Measurements from ENCODE around the gene ECI1.
"Not testable (repeated sequence)": the region's sequence is repeated elsewhere in the genome, so short reads cannot be mapped to it uniquely, and the experiment has no call there.

The ECI1 gene

DNA sequence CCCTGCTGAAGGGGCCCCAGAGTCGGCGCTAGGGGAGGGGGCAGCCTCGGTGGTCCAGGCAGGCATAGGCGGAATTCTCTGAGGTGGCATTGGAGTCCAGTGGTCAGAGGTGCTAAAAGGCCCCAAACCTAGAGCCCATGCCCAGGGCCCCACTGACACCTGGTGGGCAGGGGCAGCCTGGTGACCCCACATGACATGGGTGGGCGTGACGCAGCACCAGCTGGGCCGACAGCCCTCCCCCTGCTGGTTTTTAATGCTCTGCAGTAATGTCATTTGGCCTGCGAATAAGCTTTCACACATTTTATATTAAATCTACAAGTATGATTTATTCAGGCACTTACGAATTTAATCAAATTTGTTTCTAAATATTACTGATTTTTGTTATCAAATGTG lies 18.7 kb upstream of the ECI1 start:
- Histone ChIP-seq H3K36me3 (ENCODE audit: insufficient read depth, low read length) (peaks cover under 1% of the 10 kb centered on the region; the same call in 1 of the 2 replicates), H3K27me3 (ENCODE audit: insufficient read depth, low read length) (no peaks in the 10 kb centered on the region), H2AFZ (ENCODE audit: low read length, unreplicated experiment) (no peak overlapping the region), H3K79me2 (ENCODE audit: control insufficient read depth, insufficient read depth, low read length, unreplicated experiment) (peaks cover 38% of the 10 kb centered on the region), H3K27ac (ENCODE audit: low read depth, low read length) (no peak overlapping the region), H3K4me1 (ENCODE audit: control insufficient read depth, insufficient read depth, low read length, unreplicated experiment) (peaks cover 13% of the 10 kb centered on the region), H3K4me3 (ENCODE audit: low read depth, low read length) (peak overlapping the region; percentile 79; the same call in 1 of the 2 replicates)

GRCh38 chr16:2267913-2268666 lies 16.7 kb upstream of the ECI1 start, which contains the start of gene RNPS1:
Gene RNPS1 (minus strand): TSS chr16:2268126. CDS start chr16:2264643, 3,483 bp downstream.
- Histone ChIP-seq H3K36me3 (ENCODE audit: insufficient read depth, low read length) (peaks cover 4% of the 10 kb centered on the region; the same call in 1 of the 2 replicates), H3K79me2 (ENCODE audit: control insufficient read depth, insufficient read depth, low read length, unreplicated experiment) (peaks cover 57% of the 10 kb centered on the region), H3K27me3 (ENCODE audit: insufficient read depth, low read length) (no peaks in the 10 kb centered on the region), H3K4me1 (ENCODE audit: control insufficient read depth, insufficient read depth, low read length, unreplicated experiment) (peaks cover 13% of the 10 kb centered on the region), H3K27ac (ENCODE audit: low read depth, low read length) (peak within 1 kb of the TSS; percentile 81), H2AFZ (ENCODE audit: low read length, unreplicated experiment) (peak within 1 kb of the TSS; percentile 50), H3K4me3 (ENCODE audit: low read depth, low read length) (peak within 1 kb of the TSS; percentile 79)

- H3K27ac ChIP-seq (ENCODE audit: low read depth, low read length), result peak overlapping the region; percentile 81
- H3K4me1 ChIP-seq (ENCODE audit: control insufficient read depth, insufficient read depth, low read length, unreplicated experiment), result peaks cover 13% of the 10 kb centered on the region
- H3K79me2 ChIP-seq (ENCODE audit: control insufficient read depth, insufficient read depth, low read length, unreplicated experiment), result peaks cover 63% of the 10 kb centered on the region
- H2AFZ ChIP-seq (ENCODE audit: low read length, unreplicated experiment); H3K27me3 ChIP-seq (ENCODE audit: insufficient read depth, low read length); H3K36me3 ChIP-seq (ENCODE audit: insufficient read depth, low read length): not testable (repeated sequence)
- H3K4me3 ChIP-seq (ENCODE audit: low read depth, low read length), result peak overlapping the region; percentile 79
Measured at GRCh38 chr16:2267505-2267912, 16.1 kb upstream of the ECI1 start.

DNA sequence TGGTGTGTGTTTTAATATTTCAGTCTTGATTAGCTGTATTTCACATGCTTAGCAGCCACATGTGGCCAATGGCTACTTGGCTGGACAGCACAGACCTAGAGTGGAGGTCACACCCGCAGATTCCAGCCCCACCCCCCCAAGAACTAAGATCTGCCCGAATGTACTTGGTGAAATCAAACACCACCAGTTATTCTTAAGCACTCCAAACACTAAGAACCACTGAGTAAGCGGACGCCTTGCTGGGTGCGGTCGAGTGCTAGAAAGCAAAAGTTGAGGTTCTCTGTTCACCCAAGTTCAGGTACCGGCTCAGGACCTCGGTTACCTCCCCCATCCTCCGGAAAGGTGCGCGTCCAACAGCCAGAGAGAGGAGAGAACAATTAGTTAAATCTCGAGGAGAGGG lies 15.5 kb upstream of the ECI1 start:
- H2AFZ ChIP-seq (ENCODE audit: low read length, unreplicated experiment); H3K27me3 ChIP-seq (ENCODE audit: insufficient read depth, low read length): not testable (repeated sequence)
- Histone ChIP-seq H3K36me3 (ENCODE audit: insufficient read depth, low read length) (peaks cover 14% of the 10 kb centered on the region), H3K4me1 (ENCODE audit: control insufficient read depth, insufficient read depth, low read length, unreplicated experiment) (peaks cover 13% of the 10 kb centered on the region), H3K79me2 (ENCODE audit: control insufficient read depth, insufficient read depth, low read length, unreplicated experiment) (peaks cover 69% of the 10 kb centered on the region), H3K27ac (ENCODE audit: low read depth, low read length) (peak overlapping the region; percentile 81; the same call in 1 of the 2 replicates), H3K4me3 (ENCODE audit: low read depth, low read length) (peak overlapping the region; percentile 79)

DNA sequence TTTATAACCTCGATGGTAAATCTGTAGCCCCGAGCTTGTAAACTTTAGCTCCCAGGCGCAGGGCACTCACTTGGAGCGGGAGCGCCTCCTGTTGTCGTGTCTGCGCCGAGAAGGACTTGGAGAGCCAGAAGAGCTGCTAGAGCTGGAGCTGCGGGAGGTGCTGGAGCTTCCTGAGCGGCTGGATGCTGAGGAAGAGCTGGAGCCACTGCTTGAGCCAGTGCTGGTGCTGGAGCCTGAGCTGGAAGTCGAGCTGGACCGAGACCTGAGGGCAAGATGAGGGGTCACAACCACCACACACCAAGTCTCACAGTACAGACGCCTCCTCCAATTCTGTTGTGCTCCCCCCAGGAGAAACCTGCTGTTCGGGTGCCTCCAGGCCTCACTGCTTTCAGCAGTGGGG lies 11.6 kb upstream of the ECI1 start:
- Histone ChIP-seq H3K36me3 (ENCODE audit: insufficient read depth, low read length) (peaks cover 40% of the 10 kb centered on the region), H3K79me2 (ENCODE audit: control insufficient read depth, insufficient read depth, low read length, unreplicated experiment) (peaks cover 82% of the 10 kb centered on the region), H3K4me1 (ENCODE audit: control insufficient read depth, insufficient read depth, low read length, unreplicated experiment) (peaks cover 10% of the 10 kb centered on the region)
- not testable (repeated sequence) for H2AFZ ChIP-seq (ENCODE audit: low read length, unreplicated experiment); H3K27ac ChIP-seq (ENCODE audit: low read depth, low read length); H3K27me3 ChIP-seq (ENCODE audit: insufficient read depth, low read length); H3K4me3 ChIP-seq (ENCODE audit: low read depth, low read length)

DNA sequence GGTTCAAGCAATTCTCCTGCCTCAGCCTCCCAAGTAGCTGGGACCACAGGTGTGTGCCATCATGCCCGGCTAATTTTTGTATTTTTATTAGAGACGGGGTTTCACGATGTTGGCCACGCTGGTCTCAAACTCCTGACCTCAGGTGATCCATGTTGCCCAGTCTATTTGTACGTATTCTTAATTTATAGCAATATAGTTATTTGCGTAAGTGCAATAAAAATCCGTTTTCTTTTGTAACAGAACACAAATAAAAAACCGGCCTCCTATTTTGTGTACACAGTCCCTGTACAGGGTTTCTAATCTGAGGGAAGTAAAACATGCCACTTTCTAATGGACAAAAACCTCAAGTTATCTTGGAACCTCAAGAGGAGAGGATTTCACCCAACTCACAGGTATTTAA lies 8.9 kb upstream of the ECI1 start:
- H3K4me1 ChIP-seq (ENCODE audit: control insufficient read depth, insufficient read depth, low read length, unreplicated experiment), result no peaks in the 10 kb centered on the region
- H3K79me2 ChIP-seq (ENCODE audit: control insufficient read depth, insufficient read depth, low read length, unreplicated experiment), result peaks cover 68% of the 10 kb centered on the region
- no peak overlapping the region for H3K4me3 ChIP-seq (ENCODE audit: low read depth, low read length)
- no peak overlapping the region for H3K27ac ChIP-seq (ENCODE audit: low read depth, low read length)
- peaks cover 58% of the 10 kb centered on the region for H3K36me3 ChIP-seq (ENCODE audit: insufficient read depth, low read length)
- H2AFZ ChIP-seq (ENCODE audit: low read length, unreplicated experiment), result no peak overlapping the region
- no peaks in the 10 kb centered on the region for H3K27me3 ChIP-seq (ENCODE audit: insufficient read depth, low read length)

DNA sequence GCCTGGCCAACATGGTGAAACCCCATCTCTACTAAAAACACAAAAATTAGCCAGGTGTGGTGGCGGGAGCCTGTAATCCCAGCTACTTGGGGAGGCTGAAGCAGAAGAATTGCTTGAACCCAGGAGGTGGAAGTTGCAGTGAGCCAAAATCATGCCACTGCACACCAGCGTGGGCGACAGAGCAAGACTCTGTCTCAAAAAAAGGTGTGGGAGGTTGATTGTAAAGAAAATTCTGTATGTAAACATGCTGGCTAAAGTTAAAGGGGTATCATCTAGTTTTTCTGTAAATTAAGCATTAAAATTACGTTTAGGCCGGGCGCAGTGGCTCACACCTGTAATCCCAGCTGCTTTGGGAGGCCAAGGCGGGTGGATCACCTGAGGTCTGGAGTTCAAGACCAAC lies 7.1 kb upstream of the ECI1 start:
- H3K36me3 ChIP-seq (ENCODE audit: insufficient read depth, low read length), result peaks cover 59% of the 10 kb centered on the region
- not testable (repeated sequence) for H3K27me3 ChIP-seq (ENCODE audit: insufficient read depth, low read length); H3K27ac ChIP-seq (ENCODE audit: low read depth, low read length); H3K4me1 ChIP-seq (ENCODE audit: control insufficient read depth, insufficient read depth, low read length, unreplicated experiment); H2AFZ ChIP-seq (ENCODE audit: low read length, unreplicated experiment); H3K4me3 ChIP-seq (ENCODE audit: low read depth, low read length)
- peaks cover 54% of the 10 kb centered on the region for H3K79me2 ChIP-seq (ENCODE audit: control insufficient read depth, insufficient read depth, low read length, unreplicated experiment)

- Histone ChIP-seq H3K27me3 (ENCODE audit: insufficient read depth, low read length) (no peaks in the 10 kb centered on the region), H3K27ac (ENCODE audit: low read depth, low read length) (no peak overlapping the region), H3K4me1 (ENCODE audit: control insufficient read depth, insufficient read depth, low read length, unreplicated experiment) (no peaks in the 10 kb centered on the region), H3K79me2 (ENCODE audit: control insufficient read depth, insufficient read depth, low read length, unreplicated experiment) (peaks cover 46% of the 10 kb centered on the region), H2AFZ (ENCODE audit: low read length, unreplicated experiment) (no peak overlapping the region), H3K4me3 (ENCODE audit: low read depth, low read length) (no peak overlapping the region), H3K36me3 (ENCODE audit: insufficient read depth, low read length) (peaks cover 57% of the 10 kb centered on the region)
Measured at GRCh38 chr16:2257726-2258125, 6.3 kb upstream of the ECI1 start.

DNA sequence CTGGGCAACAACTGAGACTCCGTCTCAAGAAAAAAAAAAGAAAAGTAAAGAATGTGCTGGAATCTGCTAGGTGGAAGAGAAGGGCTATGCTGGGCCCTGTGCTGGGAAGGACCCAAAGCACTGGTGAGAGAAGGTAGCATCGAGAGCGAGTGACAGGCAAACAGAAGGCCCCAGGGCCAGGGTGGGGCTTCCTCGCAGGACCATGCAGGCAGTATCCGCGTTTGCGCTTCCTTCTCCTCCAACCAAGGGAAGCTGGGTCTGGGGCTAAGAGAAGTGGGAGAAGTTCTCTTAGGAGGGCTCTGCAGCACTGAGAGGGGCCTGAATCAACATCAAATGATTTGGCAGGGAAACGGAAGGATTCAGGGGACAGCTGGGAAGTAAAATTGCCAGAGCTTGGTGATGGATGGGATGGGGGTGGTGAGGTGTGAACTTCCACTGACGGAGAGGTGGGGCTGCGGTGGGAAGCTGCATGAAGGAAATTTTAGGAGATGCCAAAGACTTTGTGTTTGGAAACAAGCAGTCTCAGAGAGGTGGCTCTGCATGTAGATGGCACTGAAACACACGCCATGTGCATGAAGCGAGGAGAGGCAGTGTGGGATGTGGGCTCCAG lies 5.2 kb upstream of the ECI1 start:
- Histone ChIP-seq H2AFZ (ENCODE audit: low read length, unreplicated experiment) (no peak overlapping the region), H3K27me3 (ENCODE audit: insufficient read depth, low read length) (no peaks in the 10 kb centered on the region), H3K4me1 (ENCODE audit: control insufficient read depth, insufficient read depth, low read length, unreplicated experiment) (peaks cover 9% of the 10 kb centered on the region), H3K79me2 (ENCODE audit: control insufficient read depth, insufficient read depth, low read length, unreplicated experiment) (peaks cover 36% of the 10 kb centered on the region), H3K36me3 (ENCODE audit: insufficient read depth, low read length) (peaks cover 46% of the 10 kb centered on the region), H3K4me3 (ENCODE audit: low read depth, low read length) (no peak overlapping the region), H3K27ac (ENCODE audit: low read depth, low read length) (no peak overlapping the region)

DNA sequence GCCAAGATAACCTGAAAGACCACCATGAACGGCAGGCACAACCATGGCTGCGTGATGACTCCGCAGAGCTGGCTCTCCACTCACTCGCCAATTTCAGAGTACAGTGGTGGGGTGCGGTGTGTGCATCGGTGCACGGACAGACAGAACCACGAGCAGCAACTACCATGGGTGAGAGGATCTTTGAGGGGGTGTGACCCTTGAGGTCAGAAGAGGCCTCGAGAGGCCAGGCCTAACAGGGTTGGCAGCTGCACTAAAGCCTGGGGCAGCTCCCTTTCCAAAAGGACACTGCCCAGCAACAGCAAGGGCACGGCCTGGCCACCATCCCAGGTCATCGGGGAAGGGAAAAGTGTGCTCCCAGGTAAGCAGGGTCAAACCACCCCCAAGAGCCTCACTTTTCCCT lies 1.9 kb upstream of the ECI1 start:
- Histone ChIP-seq H3K4me1 (ENCODE audit: control insufficient read depth, insufficient read depth, low read length, unreplicated experiment) (peaks cover 14% of the 10 kb centered on the region), H3K79me2 (ENCODE audit: control insufficient read depth, insufficient read depth, low read length, unreplicated experiment) (peaks cover 25% of the 10 kb centered on the region), H3K4me3 (ENCODE audit: low read depth, low read length) (no peak overlapping the region), H2AFZ (ENCODE audit: low read length, unreplicated experiment) (no peak overlapping the region), H3K36me3 (ENCODE audit: insufficient read depth, low read length) (peaks cover 25% of the 10 kb centered on the region), H3K27me3 (ENCODE audit: insufficient read depth, low read length) (no peaks in the 10 kb centered on the region), H3K27ac (ENCODE audit: low read depth, low read length) (no peak overlapping the region)

GRCh38 chr16:2252806-2253148 lies 1.4 kb upstream of the ECI1 start:
- Histone ChIP-seq H3K4me3 (ENCODE audit: low read depth, low read length) (no peak overlapping the region), H3K79me2 (ENCODE audit: control insufficient read depth, insufficient read depth, low read length, unreplicated experiment) (peaks cover 22% of the 10 kb centered on the region), H3K4me1 (ENCODE audit: control insufficient read depth, insufficient read depth, low read length, unreplicated experiment) (peaks cover 14% of the 10 kb centered on the region), H2AFZ (ENCODE audit: low read length, unreplicated experiment) (no peak overlapping the region), H3K27me3 (ENCODE audit: insufficient read depth, low read length) (no peaks in the 10 kb centered on the region), H3K36me3 (ENCODE audit: insufficient read depth, low read length) (peaks cover 20% of the 10 kb centered on the region), H3K27ac (ENCODE audit: low read depth, low read length) (no peak overlapping the region)

All from ACC112 (cell line).